PC-3 (cell line): ENCODE data around the gene LENG1. TPM values are rescaled to one million over a fixed set of nuclear protein-coding genes. Genes with fewer than 3 reads are reported as not detected.

Source experiments
- ATAC-seq: fragments of 200-7000 bp; cut with Tn5 transposase; 2 replicates; pipeline ENCODE4 v1.9.1; 2020; ENCODE audit warnings: mild to moderate bottlenecking, moderate library complexity
- BruUV-seq: library from RNA; stranded (reverse); fragments of 400-500 nt; replicated peaks from 2 replicates; lab custom pipeline; 2021; lab: Mats Ljungman, UMichigan
- CTCF ChIA-PET: fragments of 300-600 bp; sonication (Branson Sonifier 250); formaldehyde crosslinking; loops from one replicate; lab custom pipeline; 2022; ENCODE audit warnings: antibody characterized with exemption; lab: Charles Lee
- POLR2A ChIA-PET: fragments of 300-600 bp; sonication (Branson Sonifier 250); formaldehyde crosslinking; loops from one replicate; lab custom pipeline; 2022; ENCODE audit warnings: antibody characterized with exemption; ENCODE audit not compliant: unreplicated experiment; lab: Charles Lee
- DNase-seq: peaks from one replicate; pipeline ENCODE4 v3.0.0-alpha.2; 2015
- H2AFZ ChIP-seq: fragments of 300-600 bp; sonication (generic); 2 replicates; pipeline ENCODE4 v1.6.0; 2016; ENCODE audit warnings: antibody characterized with exemption, low read length
- H3F3A ChIP-seq: fragments of 300-600 bp; sonication (generic); one replicate; pipeline ENCODE4 v1.6.0; 2017; ENCODE audit warnings: antibody characterized with exemption, low read length, control low read depth, mild to moderate bottlenecking; ENCODE audit not compliant: unreplicated experiment
- H3K27ac ChIP-seq: fragments of 300-600 bp; sonication (generic); 2 replicates; pipeline ENCODE4 v1.5.1; 2016; ENCODE audit warnings: mild to moderate bottlenecking, low read length
- H3K27me3 ChIP-seq: fragments of 300-600 bp; sonication (generic); 2 replicates; pipeline ENCODE4 v1.6.1; 2016; ENCODE audit warnings: low read length, mixed read lengths
- H3K36me3 ChIP-seq: fragments of 300-600 bp; sonication (generic); 2 replicates; pipeline ENCODE4 v1.6.1; 2016; ENCODE audit warnings: low read depth, mixed run types, low read length, mixed read lengths
- H3K4me1 ChIP-seq: fragments of 300-600 bp; sonication (generic); 2 replicates; pipeline ENCODE4 v1.5.1; 2016; ENCODE audit warnings: low read length; ENCODE audit not compliant: insufficient read depth
- H3K4me2 ChIP-seq: fragments of 300-600 bp; sonication (generic); 2 replicates; pipeline ENCODE4 v1.6.0; 2016; ENCODE audit warnings: low read length
- H3K4me3 ChIP-seq: fragments of 300-600 bp; sonication (generic); 2 replicates; pipeline ENCODE4 v1.5.1; 2016; ENCODE audit warnings: mild to moderate bottlenecking, low read length, mixed read lengths
- H3K79me2 ChIP-seq: fragments of 300-600 bp; sonication (generic); 2 replicates; pipeline ENCODE4 v1.6.1; 2017; ENCODE audit warnings: low read length, mixed read lengths
- H3K9ac ChIP-seq: fragments of 300-600 bp; sonication (generic); 2 replicates; pipeline ENCODE4 v1.6.0; 2016; ENCODE audit warnings: mild to moderate bottlenecking, low read length
- H3K9me2 ChIP-seq: fragments of 300-600 bp; sonication (generic); replicated peaks from 2 replicates; pipeline ENCODE4 v1.6.1; 2016; ENCODE audit warnings: mixed run types, low read length, mixed read lengths
- H3K9me3 ChIP-seq: fragments of 300-600 bp; sonication (generic); 2 replicates; pipeline ENCODE4 v1.6.1; 2016; ENCODE audit warnings: low read length, mixed read lengths
- H4K20me1 ChIP-seq: fragments of 300-600 bp; sonication (generic); 2 replicates; pipeline ENCODE4 v1.6.1; 2016; ENCODE audit warnings: low read length, mixed read lengths
- EZH2 ChIP-seq: fragments of 300-600 bp; sonication (generic); IDR thresholded peaks from one replicate; pipeline ENCODE4 v1.6.1; 2017; ENCODE audit warnings: antibody characterized with exemption, mild to moderate bottlenecking, low read length; ENCODE audit not compliant: unreplicated experiment
- EZH2phosphoT487 ChIP-seq: fragments of 300-600 bp; sonication (generic); IDR thresholded peaks from 2 replicates; pipeline ENCODE4 v1.6.1; 2018; ENCODE audit warnings: mild to moderate bottlenecking, antibody characterized with exemption, low read length, borderline replicate concordance
- intact Hi-C: fragments of 100-400 bp; cut with micrococcal nuclease; formaldehyde crosslinking; loops from 2 replicates; pipeline ENCODE4 v1.9.0; 2023
- total RNA-seq: library from RNA; depleted of rRNA; stranded (reverse); fragments of >200 nt; gene quantifications from 2 replicates; pipeline ENCODE4 v1.2.3, GENCODE V29; 2014
- TF ChIP-seq, protein P1 (sequence below): fragments of 300-600 bp; sonication (generic); conservative IDR thresholded peaks from 2 replicates; pipeline ENCODE4 v1.5.1; 2017; ENCODE audit warnings: antibody characterized with exemption, low read depth, mild to moderate bottlenecking, low read length

The LENG1 gene
- total RNA-seq, 1 experiment from 2014 or later, result 13.6 TPM

DNA sequence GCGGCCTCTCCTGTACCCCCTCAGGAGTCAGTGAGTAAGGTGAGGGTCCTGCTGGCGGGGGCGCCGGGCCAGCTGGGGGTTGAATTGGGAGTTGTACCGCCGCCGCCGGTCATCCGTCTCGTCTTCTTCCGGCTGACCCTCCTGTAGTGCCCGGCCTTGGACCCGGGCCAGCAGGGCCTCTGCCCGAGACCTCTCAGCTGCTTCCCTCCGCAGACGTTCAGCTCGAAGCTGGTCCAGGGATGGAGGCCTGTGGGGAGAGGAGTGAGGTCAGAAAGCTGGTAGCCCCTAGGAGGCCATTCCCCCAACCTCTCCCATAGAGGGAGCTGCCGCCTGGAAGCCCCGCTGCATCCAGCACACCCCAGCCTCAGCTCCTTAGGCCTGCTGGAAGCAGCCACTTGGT, 3.8 kb downstream of the LENG1 start:
- intact Hi-C loops, result no loop called here
- Histone ChIP-seq H3K79me2 (peaks cover 15% of the 10 kb centered on the region), H3K27me3 (no peaks in the 10 kb centered on the region), H3K4me1 (peaks cover 14% of the 10 kb centered on the region), H3K9me3 (no peaks in the 10 kb centered on the region), H3K9me2 (no peaks in the 10 kb centered on the region), H3K4me3 (no peak overlapping the region), H3F3A (no peaks in the 10 kb centered on the region), H4K20me1 (no peaks in the 10 kb centered on the region), H3K27ac (no peak overlapping the region), H3K4me2 (no peak overlapping the region), H2AFZ (no peak overlapping the region), H3K36me3 (peaks cover 48% of the 10 kb centered on the region), H3K9ac (no peak overlapping the region)
- DNase-seq (no peak), ATAC-seq (no peak)
- ChIA-PET POLR2A (no interaction called here), CTCF (no interaction called here)
- no TSS peak for BruUV-seq
- no peak for TF ChIP-seq EZH2phosphoT487
- TF ChIP-seq, protein P1, sequence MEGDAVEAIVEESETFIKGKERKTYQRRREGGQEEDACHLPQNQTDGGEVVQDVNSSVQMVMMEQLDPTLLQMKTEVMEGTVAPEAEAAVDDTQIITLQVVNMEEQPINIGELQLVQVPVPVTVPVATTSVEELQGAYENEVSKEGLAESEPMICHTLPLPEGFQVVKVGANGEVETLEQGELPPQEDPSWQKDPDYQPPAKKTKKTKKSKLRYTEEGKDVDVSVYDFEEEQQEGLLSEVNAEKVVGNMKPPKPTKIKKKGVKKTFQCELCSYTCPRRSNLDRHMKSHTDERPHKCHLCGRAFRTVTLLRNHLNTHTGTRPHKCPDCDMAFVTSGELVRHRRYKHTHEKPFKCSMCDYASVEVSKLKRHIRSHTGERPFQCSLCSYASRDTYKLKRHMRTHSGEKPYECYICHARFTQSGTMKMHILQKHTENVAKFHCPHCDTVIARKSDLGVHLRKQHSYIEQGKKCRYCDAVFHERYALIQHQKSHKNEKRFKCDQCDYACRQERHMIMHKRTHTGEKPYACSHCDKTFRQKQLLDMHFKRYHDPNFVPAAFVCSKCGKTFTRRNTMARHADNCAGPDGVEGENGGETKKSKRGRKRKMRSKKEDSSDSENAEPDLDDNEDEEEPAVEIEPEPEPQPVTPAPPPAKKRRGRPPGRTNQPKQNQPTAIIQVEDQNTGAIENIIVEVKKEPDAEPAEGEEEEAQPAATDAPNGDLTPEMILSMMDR, result no peak
- TF ChIP-seq EZH2, result no peak

DNA sequence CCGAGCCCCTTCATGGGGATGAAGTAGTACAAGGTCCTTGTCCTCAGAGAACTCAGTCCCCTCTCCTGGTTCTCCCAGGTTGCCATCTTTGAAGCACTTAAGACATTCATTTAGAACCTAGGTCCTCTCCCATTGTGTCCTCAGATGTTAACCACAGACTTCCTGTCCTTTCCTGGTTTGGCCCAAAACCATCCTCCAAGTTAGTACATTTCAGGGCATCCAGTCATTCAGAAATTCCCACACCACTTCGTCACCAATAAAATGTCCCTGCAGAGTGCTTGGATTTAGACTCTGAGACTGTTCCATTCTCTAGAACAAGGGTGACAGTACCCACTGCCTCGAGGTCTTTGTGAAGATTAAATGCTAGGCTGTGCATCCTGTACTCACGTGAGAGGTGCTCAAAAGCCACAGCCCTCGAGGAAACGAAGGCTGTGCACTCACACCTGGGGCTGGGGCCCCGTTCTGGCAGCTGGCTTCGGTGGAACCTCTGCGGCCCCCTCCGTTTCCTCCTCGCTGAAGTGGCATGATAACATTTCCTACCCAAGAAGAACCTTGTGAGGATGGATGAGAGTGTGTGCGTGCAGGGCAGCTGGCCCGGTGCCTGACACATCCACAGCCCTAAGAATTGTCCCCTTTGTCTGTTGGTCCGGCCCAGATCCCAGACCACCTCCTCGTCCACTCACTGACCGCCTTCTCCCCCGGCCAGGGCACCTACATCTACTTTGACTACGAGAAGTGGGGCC, 4.7 kb downstream of the LENG1 start:
- no peak for ATAC-seq
- POLR2A ChIA-PET, result no interaction called here

More for the DNA sequence above, 4.7 kb downstream of the LENG1 start:
- DNase-seq, result no peak
- peaks cover 13% of the 10 kb centered on the region for H3K79me2 ChIP-seq
- no peaks in the 10 kb centered on the region for H3F3A ChIP-seq
- BruUV-seq, result no TSS peak
- no peaks in the 10 kb centered on the region for H3K9me3 ChIP-seq
- no peak overlapping the region for H3K4me2 ChIP-seq
- peaks cover 52% of the 10 kb centered on the region for H3K36me3 ChIP-seq
- H3K9ac ChIP-seq, result no peak overlapping the region
- peaks cover 12% of the 10 kb centered on the region for H3K4me1 ChIP-seq
- H3K4me3 ChIP-seq, result no peak overlapping the region
- TF ChIP-seq EZH2phosphoT487, result no peak
- TF ChIP-seq, protein P1, result no peak
- no peaks in the 10 kb centered on the region for H3K9me2 ChIP-seq
- H3K27ac ChIP-seq, result no peak overlapping the region
- intact Hi-C loops, result no loop called here
- H4K20me1 ChIP-seq, result no peaks in the 10 kb centered on the region
- no peak overlapping the region for H2AFZ ChIP-seq
- no peaks in the 10 kb centered on the region for H3K27me3 ChIP-seq
- CTCF ChIA-PET, result no interaction called here
